Activated T-helper 1 cell treated with anti-CD3 and anti-CD28 coated beads, Interleukin-2, amount 50 U/mL, for 16 hours (primary cell): ENCODE data around the gene GABRD.
"Not testable (repeated sequence)": the region's sequence is repeated elsewhere in the genome, so short reads cannot be mapped to it uniquely, and the experiment has no call there.

Experiments
- DNase-seq, 2 donors: peaks; one replicate each; pipeline ENCODE4 v3.0.0-alpha.2; 2020; ENCODE audit warnings: low read depth in 1 of 2, low spot score in 1 of 2

GABRD gene, protein sequence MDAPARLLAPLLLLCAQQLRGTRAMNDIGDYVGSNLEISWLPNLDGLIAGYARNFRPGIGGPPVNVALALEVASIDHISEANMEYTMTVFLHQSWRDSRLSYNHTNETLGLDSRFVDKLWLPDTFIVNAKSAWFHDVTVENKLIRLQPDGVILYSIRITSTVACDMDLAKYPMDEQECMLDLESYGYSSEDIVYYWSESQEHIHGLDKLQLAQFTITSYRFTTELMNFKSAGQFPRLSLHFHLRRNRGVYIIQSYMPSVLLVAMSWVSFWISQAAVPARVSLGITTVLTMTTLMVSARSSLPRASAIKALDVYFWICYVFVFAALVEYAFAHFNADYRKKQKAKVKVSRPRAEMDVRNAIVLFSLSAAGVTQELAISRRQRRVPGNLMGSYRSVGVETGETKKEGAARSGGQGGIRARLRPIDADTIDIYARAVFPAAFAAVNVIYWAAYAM

DNA sequence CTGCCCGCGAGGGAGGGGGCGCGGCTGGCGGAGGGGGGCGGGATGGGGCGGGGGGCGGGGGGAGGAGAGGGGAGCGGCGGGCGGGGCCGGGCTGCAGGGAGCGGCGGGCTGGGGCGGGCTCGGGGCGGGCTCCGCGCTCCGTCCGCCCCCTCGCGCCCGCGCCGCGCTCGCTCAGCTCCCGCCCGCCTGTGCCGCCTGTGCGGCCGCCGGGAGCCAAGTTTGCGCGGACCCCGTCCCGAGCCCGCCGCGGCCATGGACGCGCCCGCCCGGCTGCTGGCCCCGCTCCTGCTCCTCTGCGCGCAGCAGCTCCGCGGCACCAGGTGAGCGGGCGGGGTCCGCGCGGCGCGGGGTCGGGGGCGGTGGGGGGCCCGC is at the start of gene GABRD:
TSS of gene GABRD (plus strand) at position 174 of the 372 bp plus-strand sequence. CDS start at position 253, 79 bp downstream.
- DNase-seq = no peak

DNA sequence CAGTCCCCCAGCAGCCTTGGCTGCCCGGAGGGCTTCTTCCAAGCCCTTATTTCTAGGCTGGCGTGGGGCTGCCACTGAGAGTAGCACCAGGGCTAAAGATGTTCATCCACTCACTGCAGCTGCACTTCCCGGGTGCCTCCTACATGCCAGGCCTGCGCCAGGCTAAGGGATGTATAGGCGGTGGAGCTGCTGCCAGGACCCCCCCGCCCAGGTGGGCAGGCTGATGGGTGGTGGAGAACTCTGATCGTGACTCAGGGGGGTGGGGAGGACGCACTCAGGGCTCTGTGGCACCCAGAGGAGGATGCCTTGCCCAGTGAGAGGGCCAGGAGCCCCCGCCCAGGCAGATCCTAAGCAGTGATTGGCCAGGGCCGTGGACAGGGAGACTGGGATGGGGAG is 49.6 kb upstream of the GABRD start:
- no peak for DNase-seq

DNA sequence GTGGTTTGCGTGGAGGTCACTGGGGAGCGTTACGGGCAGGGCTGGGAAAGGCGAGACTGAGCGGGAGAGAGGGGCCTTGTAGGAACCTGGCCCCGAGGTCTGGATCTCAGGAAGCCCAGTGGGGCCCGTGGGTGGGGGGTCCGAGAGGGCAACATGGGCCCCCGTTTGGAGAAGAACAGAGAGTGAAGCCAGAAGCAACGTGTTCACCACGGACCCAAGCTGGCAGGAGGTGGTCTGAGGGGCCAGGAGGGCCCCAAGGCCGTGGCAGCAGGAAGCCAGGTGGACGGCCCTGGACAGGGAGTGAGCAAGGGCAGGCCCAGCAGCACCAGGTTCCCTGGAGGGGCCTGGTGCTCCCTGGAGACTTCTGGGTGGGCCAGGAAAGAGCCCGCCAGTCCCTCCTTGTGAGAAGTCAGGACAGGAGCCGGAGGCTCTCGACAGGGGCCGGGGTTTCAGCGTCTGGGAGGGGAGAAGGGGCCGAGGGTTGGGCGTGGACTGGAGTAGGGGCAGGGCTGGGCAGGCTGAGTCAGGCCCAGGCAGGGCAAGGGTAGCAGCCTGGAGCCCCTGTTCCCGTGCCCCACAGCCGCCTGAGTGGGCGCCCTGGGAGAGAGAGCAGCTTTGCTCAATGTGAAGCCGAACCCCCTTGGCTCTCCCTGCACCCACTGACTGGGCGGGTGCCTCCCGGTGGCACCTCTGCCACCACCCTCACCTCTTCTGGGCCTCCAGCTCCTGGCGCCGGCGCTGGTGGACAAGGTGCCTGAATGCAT is 49.0 kb upstream of the GABRD start:
- DNase-seq = no peak

DNA sequence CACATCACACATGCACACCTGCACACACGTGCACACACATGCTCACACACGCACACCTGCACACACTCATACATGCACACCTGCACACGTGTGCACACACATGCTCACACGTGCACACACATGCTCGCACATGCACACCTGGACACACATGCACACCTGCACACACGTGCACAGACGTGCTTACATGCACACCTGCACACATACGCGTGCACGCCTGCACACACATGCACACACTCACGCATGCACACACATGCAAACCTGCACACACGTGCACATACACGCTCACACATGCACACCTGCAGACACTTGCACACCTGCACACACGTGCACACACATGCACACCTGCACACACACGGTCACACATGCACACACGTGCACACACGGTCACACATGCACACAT is 48.1 kb upstream of the GABRD start:
- no peak for DNase-seq

DNA sequence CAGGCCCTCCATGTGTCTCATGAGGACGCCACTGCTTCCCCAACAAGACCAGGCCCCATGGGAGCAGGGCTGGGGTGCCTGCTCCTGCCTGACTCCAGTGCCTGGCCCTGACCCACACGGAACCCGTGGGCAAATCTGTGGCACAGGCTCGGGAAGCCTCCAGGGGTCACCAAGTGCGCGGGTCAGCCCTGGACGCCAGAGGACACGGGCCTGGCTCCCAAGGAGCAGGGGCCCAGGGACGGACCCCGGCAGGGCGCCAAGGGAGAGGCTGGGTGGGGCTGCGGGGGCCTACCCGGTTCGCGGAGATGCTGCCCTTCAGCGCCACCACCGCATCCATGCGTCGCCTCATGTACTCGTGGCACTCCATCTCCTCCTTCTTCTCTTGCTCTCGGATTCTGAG is 47.5 kb upstream of the GABRD start:
- DNase-seq = no peak

DNA sequence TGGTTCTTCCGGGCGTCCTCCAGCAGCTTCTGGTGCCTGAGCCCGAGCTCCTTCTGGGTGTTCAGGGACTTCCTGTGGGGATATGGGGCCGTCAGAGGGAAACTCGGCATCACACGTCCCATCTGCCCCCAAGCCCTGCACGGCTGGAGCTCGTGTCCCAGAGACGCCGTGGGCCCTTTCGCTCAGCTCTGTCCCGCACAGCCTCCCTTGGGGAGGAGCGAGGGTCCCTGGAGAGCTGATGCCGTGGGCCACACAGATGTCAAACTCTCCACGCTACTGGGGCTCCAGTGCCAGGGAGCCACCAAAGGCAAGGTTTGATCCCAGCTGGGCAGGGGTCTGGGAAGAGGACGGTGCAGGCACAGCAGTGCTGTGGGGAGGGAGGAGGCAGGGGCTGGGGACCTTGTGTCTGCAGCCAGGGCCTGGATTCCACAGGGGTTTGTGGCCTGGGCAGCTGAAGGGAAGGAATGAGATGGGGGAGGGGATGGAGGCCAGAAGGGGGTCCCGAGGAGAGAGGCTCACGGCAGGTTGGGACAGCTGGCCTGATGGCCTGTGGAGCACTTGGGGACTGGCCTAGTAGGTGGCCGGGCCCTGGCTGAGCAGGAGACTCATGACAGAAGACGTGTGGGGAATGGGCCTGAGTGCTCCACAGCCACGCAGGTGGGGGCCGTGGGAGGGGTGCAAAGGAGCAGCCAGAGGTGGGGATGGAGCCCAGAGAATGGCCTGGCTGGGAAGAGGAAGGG is 46.0 kb upstream of the GABRD start:
- no peak for DNase-seq

DNA sequence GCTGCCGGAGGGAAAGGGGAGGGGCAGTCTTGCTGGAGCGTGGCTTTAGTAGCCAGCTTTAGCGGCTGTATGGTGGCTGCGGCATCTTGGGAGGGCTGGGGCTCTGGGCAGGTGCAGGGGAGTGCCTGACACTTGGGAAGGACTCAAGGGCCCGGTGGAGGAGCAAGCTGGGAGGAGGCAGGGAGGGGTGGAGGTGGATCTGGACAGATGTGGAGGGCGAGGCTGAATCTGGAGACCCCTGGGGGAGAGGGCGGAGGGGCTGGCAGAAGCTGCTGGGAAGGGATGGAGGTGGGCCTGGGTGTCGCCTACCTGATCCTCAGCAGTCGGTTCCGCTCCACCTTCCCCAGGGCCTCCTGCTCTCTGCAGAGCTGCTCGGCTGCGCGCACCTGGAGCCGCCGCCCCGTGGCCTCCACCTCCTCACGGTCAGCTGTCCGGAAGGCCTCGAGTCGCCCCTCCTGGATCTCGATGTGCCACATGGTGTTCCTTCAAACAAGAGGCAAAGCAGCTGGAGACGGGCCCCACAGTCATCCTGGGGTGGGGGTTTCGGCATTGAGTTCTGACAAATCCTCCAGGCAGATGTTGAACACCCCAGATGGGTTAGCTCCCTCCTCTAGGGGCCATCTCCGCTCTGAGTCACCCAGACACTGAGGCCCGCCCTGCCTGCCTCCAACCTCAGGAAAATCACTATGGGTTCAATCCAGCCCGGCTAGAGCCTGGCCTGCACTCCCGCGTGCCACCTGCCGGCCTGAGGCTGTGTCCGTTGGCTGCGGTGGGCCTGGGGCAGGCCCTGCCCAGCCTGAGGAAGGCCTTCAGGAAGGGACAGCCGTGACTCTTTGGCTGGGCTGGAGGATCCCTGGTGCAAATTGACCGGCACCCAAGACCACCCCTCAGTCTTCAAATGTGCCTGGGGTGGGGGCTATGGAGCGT is 45.2 kb upstream of the GABRD start:
- DNase-seq = no peak

DNA sequence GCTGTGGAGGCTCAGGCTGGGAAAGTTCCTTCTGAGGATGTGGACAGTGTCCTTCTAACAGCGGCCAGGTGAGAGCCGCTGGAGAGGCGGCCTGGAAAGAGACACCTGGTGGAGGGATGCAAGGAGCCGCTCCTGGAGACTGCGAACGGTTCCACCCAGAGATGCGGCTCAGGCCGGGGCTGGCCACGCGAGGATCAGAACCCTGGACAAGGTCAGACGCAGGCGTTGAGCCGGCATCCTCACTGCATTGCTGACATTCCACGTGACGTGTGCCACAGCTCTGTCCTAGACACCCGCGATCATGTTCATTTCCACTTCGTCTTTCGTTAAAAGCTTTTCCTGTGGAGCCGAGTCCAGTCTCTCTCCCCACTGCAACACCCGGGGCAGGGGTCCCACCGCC is 44.3 kb upstream of the GABRD start:
- no peak for DNase-seq

DNA sequence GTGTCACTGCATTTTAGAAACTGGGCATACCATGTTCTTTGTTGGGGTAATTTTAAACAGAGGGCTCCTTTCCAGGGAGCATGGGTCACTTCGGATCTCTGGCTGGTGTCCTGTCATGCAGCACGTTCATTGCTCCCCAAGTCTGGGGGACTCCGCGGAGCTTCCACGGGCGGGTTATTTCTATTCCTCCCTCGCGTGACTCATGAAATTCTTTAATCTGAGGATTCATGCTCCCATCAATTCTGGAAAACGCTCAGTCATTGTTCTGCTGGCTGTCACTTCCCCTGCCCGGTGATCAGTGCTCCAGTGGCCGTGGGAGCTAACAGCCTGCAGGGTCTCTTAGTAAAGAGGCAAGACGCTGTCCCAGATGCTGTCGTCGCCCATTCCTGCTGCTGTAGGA is 43.6 kb upstream of the GABRD start:
- DNase-seq = no peak

DNA sequence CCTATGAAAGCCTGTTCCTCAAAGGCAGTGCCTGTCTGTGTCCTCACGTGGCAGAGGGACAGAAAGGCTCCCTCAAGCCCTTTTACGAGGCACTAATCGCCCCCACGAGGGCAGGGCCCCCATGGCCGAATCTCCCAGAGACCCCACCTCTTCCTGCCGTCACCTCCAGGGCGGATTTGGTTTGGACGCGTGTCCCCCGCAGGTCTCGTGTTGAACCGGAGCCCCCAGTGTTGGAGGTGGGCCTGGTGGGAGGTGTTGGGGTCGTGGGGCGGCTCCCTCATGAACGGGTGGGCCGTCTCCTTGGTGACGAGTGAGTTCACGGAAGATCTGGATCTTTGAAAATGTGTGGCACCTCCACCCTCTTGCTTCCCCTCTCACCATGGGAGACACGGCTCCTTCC is 43.1 kb upstream of the GABRD start:
- no peak for DNase-seq

DNA sequence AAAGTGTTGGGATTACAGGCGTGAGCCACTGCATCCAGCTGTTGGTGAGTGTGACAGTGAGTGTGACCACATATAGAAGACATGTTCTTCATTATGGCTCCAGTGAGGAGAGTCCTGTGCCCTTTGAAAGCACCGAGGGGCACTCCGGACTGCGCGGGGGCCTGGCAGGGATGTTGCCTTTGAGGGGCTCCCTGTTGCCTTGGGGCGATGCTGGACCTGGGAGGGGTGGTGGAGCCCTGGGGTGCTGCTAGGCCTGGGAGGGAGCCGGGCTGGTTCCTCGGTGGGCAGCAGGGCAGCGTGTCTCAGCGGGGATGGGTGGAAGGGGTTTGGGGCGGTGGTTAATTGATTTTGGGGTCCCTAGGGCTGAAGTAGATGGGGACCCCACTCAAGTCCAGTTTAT is 41.0 kb upstream of the GABRD start:
- no peak for DNase-seq

DNA sequence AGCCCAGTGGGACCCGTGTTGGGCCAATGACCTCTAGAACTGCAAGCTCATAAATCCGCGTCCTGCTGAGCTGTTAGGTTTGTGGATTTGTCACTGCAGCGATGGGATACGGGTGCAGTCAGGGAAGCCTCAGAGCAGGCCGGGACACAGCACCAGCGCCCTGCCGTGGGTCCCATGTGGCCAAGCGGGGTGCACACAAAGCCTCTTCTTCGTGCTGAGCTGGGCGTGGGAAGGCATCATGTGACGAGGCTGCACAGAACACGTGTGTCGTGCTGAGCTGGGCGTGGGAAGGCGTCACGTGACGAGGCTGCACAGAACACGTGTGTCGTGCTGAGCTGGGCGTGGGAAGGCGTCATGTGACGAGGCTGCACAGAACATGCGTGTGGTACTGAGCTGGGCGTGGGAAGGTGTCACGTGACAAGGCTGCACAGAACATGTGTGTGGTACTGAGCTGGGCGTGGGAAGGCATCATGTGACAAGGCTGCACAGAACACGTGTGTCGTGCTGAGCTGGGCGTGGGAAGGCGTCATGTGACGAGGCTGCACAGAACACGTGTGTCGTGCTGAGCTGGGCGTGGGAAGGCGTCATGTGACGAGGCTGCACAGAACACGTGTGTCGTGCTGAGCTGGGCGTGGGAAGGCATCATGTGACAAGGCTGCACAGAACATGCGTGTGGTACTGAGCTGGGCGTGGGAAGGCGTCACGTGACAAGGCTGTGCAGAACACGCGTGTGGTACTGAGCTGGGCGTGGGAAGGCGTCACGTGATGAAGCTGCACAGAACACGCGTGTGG is 40.3 kb upstream of the GABRD start:
- not testable (repeated sequence) for DNase-seq

DNA sequence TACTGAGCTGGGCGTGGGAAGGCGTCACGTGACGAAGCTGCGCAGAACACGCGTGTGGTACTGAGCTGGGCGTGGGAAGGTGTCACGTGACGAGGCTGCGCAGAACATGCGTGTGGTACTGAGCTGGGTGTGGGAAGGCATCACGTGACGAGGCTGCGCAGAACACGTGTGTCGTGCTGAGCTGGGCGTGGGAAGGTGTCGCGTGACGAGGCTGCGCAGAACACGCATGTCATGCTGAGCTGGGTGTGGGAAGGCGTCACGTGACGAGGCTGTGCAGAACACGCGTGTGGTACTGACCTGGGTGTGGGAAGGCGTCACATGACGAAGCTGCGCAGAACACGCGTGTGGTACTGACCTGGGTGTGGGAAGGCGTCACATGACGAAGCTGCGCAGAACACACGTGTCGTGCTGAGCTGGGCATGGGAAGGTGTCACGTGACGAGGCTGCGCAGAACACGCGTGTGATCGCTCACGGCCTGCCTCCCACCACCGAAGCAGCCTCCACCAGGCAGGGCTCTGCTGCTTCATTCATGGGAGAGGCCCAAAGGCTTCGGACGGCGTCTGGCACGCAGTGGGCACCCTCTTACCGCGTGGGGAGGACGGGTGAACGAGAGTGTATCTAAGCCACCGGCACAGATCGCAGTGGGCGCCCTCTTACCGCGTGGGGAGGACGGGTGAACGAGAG is 39.5 kb upstream of the GABRD start:
- DNase-seq = no peak

DNA sequence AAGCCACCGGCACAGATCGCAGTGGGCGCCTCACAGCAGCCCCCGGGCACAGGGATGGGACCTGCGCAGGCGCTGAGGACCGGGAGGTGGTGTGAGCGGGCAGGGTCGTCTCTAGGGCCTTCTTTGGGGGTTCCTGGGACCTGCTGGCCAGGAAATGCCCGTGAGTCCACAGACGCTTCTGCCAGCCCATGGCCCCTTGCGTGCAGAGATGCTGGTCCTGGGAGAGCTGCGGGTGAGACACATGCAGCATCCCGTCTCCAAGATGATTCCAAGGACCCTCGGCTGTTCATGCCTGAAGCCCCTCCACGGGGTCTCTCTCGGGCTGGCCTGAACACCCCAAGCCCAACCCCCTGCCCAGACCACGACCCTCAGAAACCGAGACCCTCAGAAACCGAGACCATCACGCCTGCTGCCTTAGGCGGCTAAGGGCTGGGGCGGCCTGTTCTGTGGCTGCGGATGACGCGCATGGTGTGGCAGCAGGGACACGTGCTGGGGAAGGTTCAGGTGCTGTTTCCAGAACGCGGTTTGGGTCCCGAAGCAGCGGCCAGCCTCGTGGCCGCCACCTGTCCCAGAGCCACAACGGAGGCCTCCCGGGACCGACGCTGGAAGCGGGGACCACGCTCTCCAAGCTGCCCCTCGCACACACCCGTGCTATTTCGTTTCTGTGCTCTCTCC is 38.5 kb upstream of the GABRD start:
- no peak for DNase-seq

DNA sequence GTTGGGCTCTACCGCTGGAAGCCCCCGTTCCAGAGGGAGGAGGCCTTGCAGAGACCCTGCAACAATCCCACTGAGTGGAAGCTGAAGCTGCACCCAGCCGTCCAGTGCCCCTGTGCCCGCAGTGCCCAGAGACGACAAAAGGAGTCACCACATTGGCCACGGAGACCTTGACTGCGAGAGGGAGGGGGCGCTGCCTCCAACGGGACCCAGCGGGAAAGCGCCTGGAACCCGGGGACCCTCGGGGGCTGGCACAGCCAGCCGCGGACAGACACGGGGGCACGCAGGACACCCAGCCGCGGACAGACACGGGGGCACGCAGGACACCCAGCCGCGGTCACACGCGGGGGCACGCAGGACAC is 38.0 kb upstream of the GABRD start:
- no peak for DNase-seq

DNA sequence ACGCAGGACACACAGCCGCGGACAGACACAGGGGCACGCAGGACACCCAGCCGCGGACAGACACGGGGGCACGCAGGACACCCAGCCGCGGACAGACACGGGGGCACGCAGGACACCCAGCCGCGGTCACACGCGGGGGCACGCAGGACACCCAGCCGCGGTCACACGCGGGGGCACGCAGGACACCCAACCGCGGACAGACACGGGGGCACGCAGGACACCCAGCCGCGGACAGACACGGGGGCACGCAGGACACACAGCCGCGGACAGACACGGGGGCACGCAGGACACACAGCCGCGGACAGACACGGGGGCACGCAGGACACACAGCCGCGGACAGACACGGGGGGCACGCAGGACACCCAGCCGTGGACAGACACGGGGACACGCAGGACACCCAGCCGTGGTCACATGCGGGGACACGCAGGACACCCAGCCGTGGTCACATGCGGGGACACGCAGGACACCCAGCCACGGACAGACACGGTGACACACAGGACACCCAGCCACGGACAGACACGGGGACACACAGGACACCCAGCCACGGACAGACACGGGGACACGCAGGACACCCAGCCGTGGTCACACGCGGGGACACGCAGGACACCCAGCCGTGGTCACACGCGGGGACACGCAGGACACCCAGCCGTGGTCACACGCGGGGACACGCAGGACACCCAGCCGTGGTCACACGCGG is 37.4 kb upstream of the GABRD start:
- DNase-seq = not testable (repeated sequence)

DNA sequence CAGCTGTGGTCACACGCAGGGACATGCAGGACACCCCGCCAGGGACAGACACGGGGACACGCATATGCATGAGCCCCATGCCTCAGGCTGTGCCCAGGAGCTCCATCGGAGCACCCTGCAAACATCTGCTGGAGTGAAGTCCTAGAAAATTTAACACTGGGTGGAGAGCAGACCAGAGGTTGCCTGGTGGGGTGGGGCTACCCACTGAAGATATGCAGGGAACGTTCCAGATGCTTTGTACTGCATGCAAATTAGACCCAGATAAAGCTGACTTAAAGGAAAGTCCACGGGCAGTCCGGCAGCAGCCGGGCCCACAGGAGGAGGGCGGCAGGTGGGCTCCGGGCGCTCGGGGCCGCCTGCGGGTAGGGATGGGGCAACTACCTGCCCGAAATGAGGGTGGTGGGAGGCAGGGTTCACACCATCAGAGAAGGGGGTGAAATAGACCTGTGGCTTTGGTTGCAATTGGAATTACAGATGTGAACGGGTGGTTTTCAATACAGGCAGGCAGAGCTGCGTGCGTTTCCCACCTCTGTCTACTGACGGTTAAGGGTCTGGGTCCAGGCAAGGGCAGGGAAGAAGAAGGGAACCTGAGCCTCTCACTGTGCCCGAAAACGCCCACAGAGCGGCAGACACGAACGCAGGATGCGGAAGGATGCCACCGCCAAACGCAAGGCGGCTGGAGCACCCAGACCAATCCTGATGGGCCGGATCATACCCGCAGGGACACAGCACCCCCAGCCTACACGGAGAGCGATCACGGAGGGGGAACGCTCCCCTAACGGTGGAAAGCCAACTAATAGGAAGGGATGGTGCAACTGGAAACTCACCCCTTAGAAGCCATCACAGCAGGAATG is 36.5 kb upstream of the GABRD start:
- DNase-seq = no peak
